Loucy (cell line): ENCODE measurements around the gene GRPEL2.

Source experiments
- H2AFZ ChIP-seq: fragments of 200-600 bp; sonication (generic); 2 replicates; pipeline ENCODE4 v1.6.0; 2016; ENCODE audit warnings: antibody characterized with exemption, mild to moderate bottlenecking, low read length, moderate library complexity
- H3F3A ChIP-seq: fragments of 200-600 bp; 2 replicates; pipeline ENCODE4 v1.6.0; 2016; ENCODE audit warnings: antibody characterized with exemption, low read depth, mild to moderate bottlenecking
- H3K27me3 ChIP-seq: fragments of 200-600 bp; sonication (generic); 2 replicates; pipeline ENCODE4 v1.6.1; 2014; ENCODE audit warnings: low read length, mild to moderate bottlenecking; ENCODE audit not compliant: insufficient read depth, poor library complexity, severe bottlenecking
- H3K36me3 ChIP-seq: fragments of 200-600 bp; sonication (generic); 2 replicates; pipeline ENCODE4 v1.6.1; 2016; ENCODE audit warnings: low read length; ENCODE audit not compliant: insufficient read depth
- H3K4me1 ChIP-seq: fragments of 200-600 bp; sonication (generic); 2 replicates; pipeline ENCODE4 v1.5.1; 2014; ENCODE audit warnings: low read length, mild to moderate bottlenecking; ENCODE audit not compliant: insufficient read depth, poor library complexity, severe bottlenecking
- H3K4me2 ChIP-seq: fragments of 200-600 bp; sonication (generic); 2 replicates; pipeline ENCODE4 v1.6.0; 2014; ENCODE audit warnings: antibody characterized with exemption, low read length, low read depth, mild to moderate bottlenecking; ENCODE audit not compliant: poor library complexity, severe bottlenecking
- H3K4me3 ChIP-seq: fragments of 200-600 bp; sonication (generic); 2 replicates; pipeline ENCODE4 v1.5.1; 2014; ENCODE audit warnings: low read length, mild to moderate bottlenecking, mixed read lengths; ENCODE audit not compliant: poor library complexity, severe bottlenecking
- H3K79me2 ChIP-seq: fragments of 200-600 bp; sonication (generic); 2 replicates; pipeline ENCODE4 v1.6.1; 2014; ENCODE audit warnings: low read length; ENCODE audit not compliant: insufficient read depth
- H3K9ac ChIP-seq: fragments of 200-600 bp; sonication (generic); 2 replicates; pipeline ENCODE4 v1.6.0; 2014; ENCODE audit warnings: mild to moderate bottlenecking, low read depth, low read length, moderate library complexity; ENCODE audit not compliant: poor library complexity, severe bottlenecking
- H3K9me2 ChIP-seq: fragments of 200-600 bp; sonication (generic); replicated peaks from 2 replicates; pipeline ENCODE4 v1.6.1; 2016; ENCODE audit warnings: low read depth, low read length, mixed read lengths
- H3K9me3 ChIP-seq: fragments of 200-600 bp; sonication (generic); 2 replicates; pipeline ENCODE4 v1.6.1; 2014; ENCODE audit warnings: mild to moderate bottlenecking, antibody characterized with exemption, low read length, low read depth; ENCODE audit not compliant: insufficient read depth
- H4K20me1 ChIP-seq: fragments of 200-600 bp; sonication (generic); 2 replicates; pipeline ENCODE4 v1.6.0; 2014; ENCODE audit warnings: antibody characterized with exemption, low read length, mild to moderate bottlenecking; ENCODE audit not compliant: insufficient read depth, poor library complexity, severe bottlenecking
- CTCF ChIP-seq: fragments of 200-600 bp; sonication (generic); conservative IDR thresholded peaks from 2 replicates; pipeline ENCODE4 v1.5.1; 2014; ENCODE audit warnings: mild to moderate bottlenecking, antibody characterized with exemption, low read length
- EZH2phosphoT487 ChIP-seq: fragments of 200-600 bp; IDR thresholded peaks from 2 replicates; pipeline ENCODE4 v1.6.1; 2018; ENCODE audit warnings: antibody characterized with exemption, mild to moderate bottlenecking, moderate library complexity, borderline replicate concordance

Gene GRPEL2

DNA sequence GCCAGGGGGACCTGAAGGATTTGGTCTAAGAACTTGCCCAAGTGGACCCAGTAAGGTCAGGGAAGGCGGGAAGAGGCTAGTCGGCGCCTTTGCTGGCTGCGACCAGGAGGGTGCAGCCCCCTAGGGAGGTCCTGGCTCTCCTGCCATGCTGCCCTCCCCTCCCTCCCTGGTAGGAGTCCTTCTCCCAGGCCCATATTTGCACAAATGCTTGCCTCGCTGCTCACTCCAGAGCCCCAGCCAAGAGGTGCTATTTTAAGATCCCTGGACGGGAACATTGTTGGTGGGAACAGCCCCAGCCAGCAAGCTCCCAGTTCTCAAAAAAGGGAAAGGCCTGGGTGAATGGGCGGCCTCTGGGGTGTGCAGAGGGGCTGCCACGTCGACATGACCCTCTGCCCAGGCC, 38.1 kb downstream of the GRPEL2 start:
- H3F3A ChIP-seq, result no peaks in the 10 kb centered on the region
- H3K4me3 ChIP-seq, result no peak overlapping the region
- H3K4me1 ChIP-seq, result peaks cover 3% of the 10 kb centered on the region
- H3K79me2 ChIP-seq, result no peaks in the 10 kb centered on the region
- H4K20me1 ChIP-seq, result no peaks in the 10 kb centered on the region
- H3K9me3 ChIP-seq, result no peaks in the 10 kb centered on the region
- H3K36me3 ChIP-seq, result no peaks in the 10 kb centered on the region
- H3K27me3 ChIP-seq, result no peaks in the 10 kb centered on the region
- H3K9ac ChIP-seq, result no peak overlapping the region
- TF ChIP-seq CTCF (no peak), EZH2phosphoT487 (no peak)
- H3K4me2 ChIP-seq, result no peak overlapping the region
- H2AFZ ChIP-seq, result no peak overlapping the region
- no peaks in the 10 kb centered on the region for H3K9me2 ChIP-seq

DNA sequence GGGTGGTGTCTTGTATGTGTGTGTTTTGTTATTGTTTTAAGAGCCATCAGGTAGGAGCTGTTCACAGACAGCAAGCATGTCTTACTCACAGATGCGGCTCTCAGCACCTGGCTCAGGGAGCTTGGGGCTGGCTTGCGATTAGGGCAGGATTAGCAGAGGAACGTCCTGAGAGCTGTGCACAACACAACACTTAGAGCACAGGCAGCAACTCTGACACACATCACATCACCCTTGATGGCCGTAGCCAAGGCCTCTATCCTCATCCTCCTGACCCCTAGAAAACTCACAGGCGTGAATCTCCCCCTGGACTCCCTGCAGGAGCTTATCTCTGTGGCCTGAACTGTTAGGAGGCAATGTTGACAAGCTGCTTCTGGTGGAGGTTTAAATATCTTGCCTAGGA, 40.9 kb downstream of the GRPEL2 start:
- H3K4me1 ChIP-seq, result no peaks in the 10 kb centered on the region

GRCh38 chr5:149387081-149387631, 41.9 kb downstream of the GRPEL2 start:
- H3K27me3 ChIP-seq, result no peaks in the 10 kb centered on the region
- no peak for TF ChIP-seq CTCF
- TF ChIP-seq EZH2phosphoT487, result no peak
- H2AFZ ChIP-seq, result no peak overlapping the region
- H3K79me2 ChIP-seq, result no peaks in the 10 kb centered on the region
- no peak overlapping the region for H3K4me3 ChIP-seq
- no peak overlapping the region for H3K9ac ChIP-seq
- H3K9me3 ChIP-seq, result no peaks in the 10 kb centered on the region
- no peaks in the 10 kb centered on the region for H3K9me2 ChIP-seq
- no peaks in the 10 kb centered on the region for H3K36me3 ChIP-seq
- no peak overlapping the region for H3K4me2 ChIP-seq
- no peaks in the 10 kb centered on the region for H3K4me1 ChIP-seq
- no peaks in the 10 kb centered on the region for H4K20me1 ChIP-seq
- no peaks in the 10 kb centered on the region for H3F3A ChIP-seq

More for the DNA sequence above, 40.9 kb downstream of the GRPEL2 start:
- Histone ChIP-seq H4K20me1 (no peaks in the 10 kb centered on the region), H3K9ac (no peak overlapping the region), H3K4me2 (no peak overlapping the region), H3K9me2 (no peaks in the 10 kb centered on the region), H3F3A (no peaks in the 10 kb centered on the region), H3K9me3 (no peaks in the 10 kb centered on the region), H3K27me3 (no peaks in the 10 kb centered on the region), H3K4me3 (no peak overlapping the region), H2AFZ (no peak overlapping the region), H3K36me3 (no peaks in the 10 kb centered on the region), H3K79me2 (no peaks in the 10 kb centered on the region)
- no peak for TF ChIP-seq CTCF
- TF ChIP-seq EZH2phosphoT487, result no peak
